Loucy (cell line): Measurements from ENCODE around the gene ILF2.

Experiments
- H2AFZ ChIP-seq: fragments of 200-600 bp; sonication (generic); 2 replicates; pipeline ENCODE4 v1.6.0; 2016; ENCODE audit warnings: antibody characterized with exemption, mild to moderate bottlenecking, low read length, moderate library complexity
- H3F3A ChIP-seq: fragments of 200-600 bp; 2 replicates; pipeline ENCODE4 v1.6.0; 2016; ENCODE audit warnings: antibody characterized with exemption, low read depth, mild to moderate bottlenecking
- H3K27me3 ChIP-seq: fragments of 200-600 bp; sonication (generic); 2 replicates; pipeline ENCODE4 v1.6.1; 2014; ENCODE audit warnings: low read length, mild to moderate bottlenecking; ENCODE audit not compliant: insufficient read depth, poor library complexity, severe bottlenecking
- H3K36me3 ChIP-seq: fragments of 200-600 bp; sonication (generic); 2 replicates; pipeline ENCODE4 v1.6.1; 2016; ENCODE audit warnings: low read length; ENCODE audit not compliant: insufficient read depth
- H3K4me1 ChIP-seq: fragments of 200-600 bp; sonication (generic); 2 replicates; pipeline ENCODE4 v1.5.1; 2014; ENCODE audit warnings: low read length, mild to moderate bottlenecking; ENCODE audit not compliant: insufficient read depth, poor library complexity, severe bottlenecking
- H3K4me2 ChIP-seq: fragments of 200-600 bp; sonication (generic); 2 replicates; pipeline ENCODE4 v1.6.0; 2014; ENCODE audit warnings: antibody characterized with exemption, low read length, low read depth, mild to moderate bottlenecking; ENCODE audit not compliant: poor library complexity, severe bottlenecking
- H3K4me3 ChIP-seq: fragments of 200-600 bp; sonication (generic); 2 replicates; pipeline ENCODE4 v1.5.1; 2014; ENCODE audit warnings: low read length, mild to moderate bottlenecking, mixed read lengths; ENCODE audit not compliant: poor library complexity, severe bottlenecking
- H3K79me2 ChIP-seq: fragments of 200-600 bp; sonication (generic); 2 replicates; pipeline ENCODE4 v1.6.1; 2014; ENCODE audit warnings: low read length; ENCODE audit not compliant: insufficient read depth
- H3K9ac ChIP-seq: fragments of 200-600 bp; sonication (generic); 2 replicates; pipeline ENCODE4 v1.6.0; 2014; ENCODE audit warnings: mild to moderate bottlenecking, low read depth, low read length, moderate library complexity; ENCODE audit not compliant: poor library complexity, severe bottlenecking
- H3K9me2 ChIP-seq: fragments of 200-600 bp; sonication (generic); replicated peaks from 2 replicates; pipeline ENCODE4 v1.6.1; 2016; ENCODE audit warnings: low read depth, low read length, mixed read lengths
- H3K9me3 ChIP-seq: fragments of 200-600 bp; sonication (generic); 2 replicates; pipeline ENCODE4 v1.6.1; 2014; ENCODE audit warnings: mild to moderate bottlenecking, antibody characterized with exemption, low read length, low read depth; ENCODE audit not compliant: insufficient read depth
- H4K20me1 ChIP-seq: fragments of 200-600 bp; sonication (generic); 2 replicates; pipeline ENCODE4 v1.6.0; 2014; ENCODE audit warnings: antibody characterized with exemption, low read length, mild to moderate bottlenecking; ENCODE audit not compliant: insufficient read depth, poor library complexity, severe bottlenecking
- CTCF ChIP-seq: fragments of 200-600 bp; sonication (generic); conservative IDR thresholded peaks from 2 replicates; pipeline ENCODE4 v1.5.1; 2014; ENCODE audit warnings: mild to moderate bottlenecking, antibody characterized with exemption, low read length
- EZH2phosphoT487 ChIP-seq: fragments of 200-600 bp; IDR thresholded peaks from 2 replicates; pipeline ENCODE4 v1.6.1; 2018; ENCODE audit warnings: antibody characterized with exemption, mild to moderate bottlenecking, moderate library complexity, borderline replicate concordance

ILF2 gene

GRCh38 chr1:153698020-153698922 lies 27.5 kb upstream of the ILF2 start:
- no peaks in the 10 kb centered on the region for H3K4me1 ChIP-seq
- no peak overlapping the region; the same call in 1 of the 2 replicates for H2AFZ ChIP-seq

GRCh38 chr1:153697191-153698019 lies 26.6 kb upstream of the ILF2 start:
- no peaks in the 10 kb centered on the region for H3F3A ChIP-seq
- no peaks in the 10 kb centered on the region for H3K9me2 ChIP-seq
- no peaks in the 10 kb centered on the region for H4K20me1 ChIP-seq
- H3K9me3 ChIP-seq = no peaks in the 10 kb centered on the region
- no peak overlapping the region for H3K9ac ChIP-seq
- H3K4me3 ChIP-seq = no peak overlapping the region
- H3K4me2 ChIP-seq = no peak overlapping the region
- no peaks in the 10 kb centered on the region for H3K4me1 ChIP-seq
- no peak overlapping the region; the same call in 1 of the 2 replicates for H2AFZ ChIP-seq
- H3K79me2 ChIP-seq = no peaks in the 10 kb centered on the region
- TF ChIP-seq CTCF (no peak), EZH2phosphoT487 (no peak)
- no peaks in the 10 kb centered on the region for H3K27me3 ChIP-seq
- no peaks in the 10 kb centered on the region for H3K36me3 ChIP-seq

More at GRCh38 chr1:153698020-153698922, 27.5 kb upstream of the ILF2 start:
- H3K79me2 ChIP-seq = no peaks in the 10 kb centered on the region
- H3K9me2 ChIP-seq = no peaks in the 10 kb centered on the region
- no peaks in the 10 kb centered on the region for H3K9me3 ChIP-seq
- no peaks in the 10 kb centered on the region for H3F3A ChIP-seq
- no peak overlapping the region for H3K9ac ChIP-seq
- H3K4me3 ChIP-seq = no peak overlapping the region
- H3K4me2 ChIP-seq = no peak overlapping the region
- no peaks in the 10 kb centered on the region for H3K27me3 ChIP-seq
- no peak for TF ChIP-seq EZH2phosphoT487
- TF ChIP-seq CTCF = no peak
- H4K20me1 ChIP-seq = no peaks in the 10 kb centered on the region
- no peaks in the 10 kb centered on the region for H3K36me3 ChIP-seq

GRCh38 chr1:153696741-153697140 lies 25.9 kb upstream of the ILF2 start:
- Histone ChIP-seq H3K36me3 (no peaks in the 10 kb centered on the region), H3K79me2 (no peaks in the 10 kb centered on the region), H3F3A (no peaks in the 10 kb centered on the region), H3K9ac (no peak overlapping the region), H4K20me1 (no peaks in the 10 kb centered on the region), H3K4me3 (no peak overlapping the region), H3K27me3 (no peaks in the 10 kb centered on the region), H3K9me3 (no peaks in the 10 kb centered on the region), H3K9me2 (no peaks in the 10 kb centered on the region), H3K4me2 (no peak overlapping the region), H3K4me1 (no peaks in the 10 kb centered on the region), H2AFZ (no peak overlapping the region)
- TF ChIP-seq EZH2phosphoT487 = no peak
- TF ChIP-seq CTCF = no peak
